Thoracic aorta (tissue), 2 donors: ENCODE data around the gene TARDBP. TPM values are rescaled to one million over a fixed set of nuclear protein-coding genes. Genes with fewer than 3 reads are reported as not detected.

ENCODE experiments used
- ATAC-seq: fragments of 150-250 bp; one replicate; pipeline ENCODE4 v1.8.0; 2017; ENCODE audit warnings: low read depth; ENCODE audit not compliant: insufficient number of reproducible peaks, low FRiP score
- DNase-seq: peaks from one replicate; pipeline ENCODE4 v3.0.0-alpha.2; 2020; ENCODE audit warnings: low spot score
- H3K27ac ChIP-seq, 2 donors: fragments of 200-600 bp; sonication (generic); 1 replicate in 1 of 2; 2 replicates in 1 of 2; pipeline ENCODE4 v1.5.1; 2016; ENCODE audit warnings: mild to moderate bottlenecking in 2 of 2, moderate library complexity in 2 of 2
- H3K27me3 ChIP-seq: fragments of 200-600 bp; sonication (generic); replicated peaks from 2 replicates; pipeline ENCODE4 v1.6.0; 2016; ENCODE audit warnings: mild to moderate bottlenecking; ENCODE audit not compliant: insufficient read depth
- H3K36me3 ChIP-seq: fragments of 200-600 bp; sonication (generic); one replicate; pipeline ENCODE4 v1.5.1; 2016
- H3K4me1 ChIP-seq, 2 donors: fragments of 200-600 bp; sonication (generic); 1 replicate in 1 of 2; 2 replicates in 1 of 2; pipeline versions ENCODE4 v1.5.1 to v1.6.0; 2016; ENCODE audit warnings: low read depth in 2 of 2, mild to moderate bottlenecking in 1 of 2; ENCODE audit not compliant: control insufficient read depth in 1 of 2
- H3K4me3 ChIP-seq: fragments of 200-600 bp; sonication (generic); 2 replicates; pipeline ENCODE4 v1.5.1; 2016; ENCODE audit warnings: mild to moderate bottlenecking
- H3K9me3 ChIP-seq: fragments of 200-600 bp; sonication (generic); 2 replicates; pipeline ENCODE4 v1.5.1; 2016
- total RNA-seq, 2 donors: library from RNA; depleted of rRNA; stranded (reverse); fragments of >200 nt; gene quantifications; one replicate each; pipeline versions ENCODE4 v1.1.0 to v1.2.3, GENCODE V29; 2016
- TF ChIP-seq, protein P1 (sequence below): fragments of 200-600 bp; sonication (generic); IDR thresholded peaks from one replicate; pipeline ENCODE4 v1.5.1; 2019; ENCODE audit warnings: antibody characterized with exemption

TARDBP gene
- total RNA-seq: 100 to 1,000 TPM in 1 of 2 donors, 10 to 100 TPM in 1; 57.3 to 229 TPM

- ATAC-seq (peak; percentile 98), DNase-seq (peak; percentile 51)
- peaks cover 17 to 37% of the 10 kb centered on the region in 2 donors for H3K4me1 ChIP-seq
- peak within 1 kb of the TSS; percentile 93 for H3K4me3 ChIP-seq
- H3K9me3 ChIP-seq: no peaks in the 10 kb centered on the region
- peak within 1 kb of the TSS; percentile 79 to 95 for H3K27ac ChIP-seq
- H3K36me3 ChIP-seq: peaks cover 34% of the 10 kb centered on the region
- no peaks in the 10 kb centered on the region for H3K27me3 ChIP-seq
- TF ChIP-seq, protein P1, sequence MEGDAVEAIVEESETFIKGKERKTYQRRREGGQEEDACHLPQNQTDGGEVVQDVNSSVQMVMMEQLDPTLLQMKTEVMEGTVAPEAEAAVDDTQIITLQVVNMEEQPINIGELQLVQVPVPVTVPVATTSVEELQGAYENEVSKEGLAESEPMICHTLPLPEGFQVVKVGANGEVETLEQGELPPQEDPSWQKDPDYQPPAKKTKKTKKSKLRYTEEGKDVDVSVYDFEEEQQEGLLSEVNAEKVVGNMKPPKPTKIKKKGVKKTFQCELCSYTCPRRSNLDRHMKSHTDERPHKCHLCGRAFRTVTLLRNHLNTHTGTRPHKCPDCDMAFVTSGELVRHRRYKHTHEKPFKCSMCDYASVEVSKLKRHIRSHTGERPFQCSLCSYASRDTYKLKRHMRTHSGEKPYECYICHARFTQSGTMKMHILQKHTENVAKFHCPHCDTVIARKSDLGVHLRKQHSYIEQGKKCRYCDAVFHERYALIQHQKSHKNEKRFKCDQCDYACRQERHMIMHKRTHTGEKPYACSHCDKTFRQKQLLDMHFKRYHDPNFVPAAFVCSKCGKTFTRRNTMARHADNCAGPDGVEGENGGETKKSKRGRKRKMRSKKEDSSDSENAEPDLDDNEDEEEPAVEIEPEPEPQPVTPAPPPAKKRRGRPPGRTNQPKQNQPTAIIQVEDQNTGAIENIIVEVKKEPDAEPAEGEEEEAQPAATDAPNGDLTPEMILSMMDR: no peak
Measured at GRCh38 chr1:11012260-11013159, at the start of gene TARDBP. TARDBP (plus strand) TSS chr1:11012654; CDS start chr1:11013728, 1,074 bp downstream.

DNA sequence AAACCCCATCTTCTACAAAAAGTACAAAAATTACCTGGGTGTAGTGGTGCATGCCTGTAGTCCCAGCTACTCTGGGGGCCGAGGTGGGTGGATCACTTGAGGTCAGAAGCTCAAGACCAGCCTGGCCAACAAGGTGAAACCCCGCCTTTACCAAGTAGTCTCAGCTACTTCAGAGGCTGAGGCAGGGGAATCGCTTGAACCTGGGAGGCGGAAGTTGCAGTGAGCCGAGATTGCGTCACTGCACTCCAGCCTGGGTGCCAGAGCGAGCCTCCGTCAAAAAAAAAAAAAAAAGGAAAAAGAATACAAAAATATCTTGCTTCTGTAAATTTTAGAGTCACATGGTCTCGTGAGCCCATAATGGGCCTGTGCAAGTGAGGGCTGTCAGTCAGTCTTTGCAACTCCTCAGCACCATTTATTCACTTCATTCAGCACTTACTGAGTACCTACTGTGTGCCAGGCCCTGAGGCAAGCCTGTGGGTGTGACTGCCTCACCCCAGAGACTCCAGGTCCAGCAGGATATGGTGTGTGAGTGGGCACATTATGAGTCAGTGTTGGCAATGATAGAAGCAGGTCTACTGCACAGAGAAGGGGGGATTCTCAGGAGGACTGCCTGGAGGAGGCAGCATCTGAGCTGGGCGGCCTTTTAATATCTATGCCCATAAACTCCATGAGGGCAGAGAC lies 46.8 kb upstream of the TARDBP start:
- no peak overlapping the region for H3K4me3 ChIP-seq
- ATAC-seq (peak; percentile 49), DNase-seq (no peak)
- TF ChIP-seq, protein P1: no peak
- peaks cover 4 to 6% of the 10 kb centered on the region in 2 donors for H3K4me1 ChIP-seq
- H3K27me3 ChIP-seq: no peaks in the 10 kb centered on the region
- H3K27ac ChIP-seq: no peak overlapping the region
- no peaks in the 10 kb centered on the region for H3K36me3 ChIP-seq
- no peaks in the 10 kb centered on the region for H3K9me3 ChIP-seq

GRCh38 chr1:10967090-10967489 lies 45.4 kb upstream of the TARDBP start:
- DNase-seq: no peak
- Histone ChIP-seq H3K4me3 (no peak overlapping the region), H3K9me3 (no peaks in the 10 kb centered on the region), H3K4me1 (peaks cover 4 to 6% of the 10 kb centered on the region in 2 donors), H3K36me3 (no peaks in the 10 kb centered on the region), H3K27ac (no peak overlapping the region), H3K27me3 (no peaks in the 10 kb centered on the region)
- no peak for ATAC-seq
- TF ChIP-seq, protein P1: no peak

DNA sequence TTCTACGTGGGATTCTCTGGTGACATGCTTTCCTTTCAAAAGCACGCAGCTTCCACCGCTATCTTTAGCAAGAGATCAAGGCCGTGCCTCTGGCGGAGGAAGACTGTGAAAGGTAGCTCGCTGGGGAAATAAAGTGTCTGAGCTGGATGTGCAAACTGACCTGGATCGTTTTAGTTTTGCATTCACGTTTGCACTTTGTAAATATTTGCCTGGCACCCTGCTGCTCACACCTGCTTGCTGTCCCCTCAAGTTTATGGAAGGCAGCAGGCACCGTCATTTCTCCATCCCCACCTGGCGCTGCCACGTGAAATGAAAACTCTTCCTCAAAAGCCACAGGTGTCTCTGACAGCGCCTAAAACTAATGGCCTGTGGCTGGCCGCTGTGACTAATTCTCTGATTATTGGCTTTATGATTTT lies 44.0 kb upstream of the TARDBP start:
- H3K27ac ChIP-seq: no peak overlapping the region
- DNase-seq (no peak), ATAC-seq (no peak)
- no peaks in the 10 kb centered on the region for H3K9me3 ChIP-seq
- H3K36me3 ChIP-seq: no peaks in the 10 kb centered on the region
- TF ChIP-seq, protein P1: no peak
- H3K4me3 ChIP-seq: peak overlapping the region; percentile 20
- no peaks in the 10 kb centered on the region for H3K27me3 ChIP-seq
- H3K4me1 ChIP-seq: peaks cover 4 to 6% of the 10 kb centered on the region in 2 donors

GRCh38 chr1:10969267-10969970 lies 43.0 kb upstream of the TARDBP start:
- peaks cover 4 to 6% of the 10 kb centered on the region in 2 donors for H3K4me1 ChIP-seq
- H3K4me3 ChIP-seq: no peak overlapping the region
- no peaks in the 10 kb centered on the region for H3K9me3 ChIP-seq
- DNase-seq (no peak), ATAC-seq (peak; percentile 14)
- H3K36me3 ChIP-seq: no peaks in the 10 kb centered on the region
- H3K27me3 ChIP-seq: no peaks in the 10 kb centered on the region
- H3K27ac ChIP-seq: no peak overlapping the region
- TF ChIP-seq, protein P1: no peak
